Sciatic nerve (tissue), 2 donors: ENCODE results near the gene TMEM26. TPM values are rescaled to one million over a fixed set of nuclear protein-coding genes. Genes with fewer than 3 reads are reported as not detected.
"Not testable (repeated sequence)": the region's sequence is repeated elsewhere in the genome, so short reads cannot be mapped to it uniquely, and the experiment has no call there.

Source experiments
- ATAC-seq: fragments of 200-7000 bp; cut with Tn5 transposase; one replicate; pipeline ENCODE4 v1.9.1; 2020; ENCODE audit warnings: mild to moderate bottlenecking, moderate library complexity
- DNase-seq: peaks from one replicate; pipeline ENCODE4 v3.0.0-alpha.2; 2020; ENCODE audit warnings: low spot score
- intact Hi-C: fragments of 100-400 bp; cut with DNase I; formaldehyde crosslinking; loops from one replicate; pipeline ENCODE4 v1.14.2; 2022
- total RNA-seq: library from RNA; stranded (reverse); fragmentation: NEBNext Ultra II Directional; extraction: Animal tissue kit (Norgen Biotek cat#: 25700); gene quantifications from one replicate; pipeline ENCODE4 v1.2.1, GENCODE V29; 2021
- donor health status: DM: no; HTN: no; CAD: no.
- donor health status: DM: no; HTN: no; CAD: no.

The TMEM26 gene
- total RNA-seq, 1 donor from 2014 or later, result 0.53 TPM

DNA sequence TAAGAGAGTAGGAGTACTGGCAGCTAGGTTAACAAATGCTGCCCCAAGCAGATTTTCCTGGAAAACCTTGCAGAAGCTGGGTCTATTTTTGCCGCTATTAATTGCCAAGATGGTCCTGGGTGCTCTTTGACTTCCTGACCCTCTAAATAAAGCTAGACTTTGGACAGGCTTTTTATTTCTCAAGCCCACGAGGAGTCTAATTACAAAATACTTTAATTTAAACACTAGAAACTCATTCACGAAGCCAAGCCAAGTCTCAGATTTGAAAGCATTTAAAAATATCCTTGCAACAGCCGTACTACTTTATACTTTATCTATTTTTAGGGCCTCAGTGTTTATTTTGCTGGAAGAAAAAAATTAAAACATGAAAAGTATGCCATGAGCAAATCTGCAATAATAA lies 45.1 kb downstream of the TMEM26 start:
- ATAC-seq (no peak), DNase-seq (no peak)
- intact Hi-C loops, result no loop called here

DNA sequence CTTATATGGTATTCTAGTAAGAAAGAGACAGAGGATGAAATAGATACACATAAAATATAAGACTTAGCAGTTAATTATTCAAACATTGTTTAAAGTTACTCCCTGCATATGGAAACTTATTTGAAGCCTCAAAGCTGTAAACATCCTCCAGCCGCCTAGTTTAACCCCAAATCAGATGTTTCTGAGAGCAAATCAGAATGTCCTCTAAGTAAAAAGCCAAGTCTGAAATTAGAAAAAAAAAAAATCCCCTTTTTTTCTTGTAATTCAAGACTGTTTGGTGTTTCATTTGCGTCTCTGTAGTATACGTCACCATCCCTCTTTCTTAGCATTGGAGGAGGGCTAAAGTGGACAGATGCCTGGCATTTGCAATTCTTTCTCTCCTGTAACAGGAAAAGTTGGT lies 46.4 kb downstream of the TMEM26 start:
- ATAC-seq, result no peak
- intact Hi-C loops, result no loop called here
- DNase-seq, result no peak

DNA sequence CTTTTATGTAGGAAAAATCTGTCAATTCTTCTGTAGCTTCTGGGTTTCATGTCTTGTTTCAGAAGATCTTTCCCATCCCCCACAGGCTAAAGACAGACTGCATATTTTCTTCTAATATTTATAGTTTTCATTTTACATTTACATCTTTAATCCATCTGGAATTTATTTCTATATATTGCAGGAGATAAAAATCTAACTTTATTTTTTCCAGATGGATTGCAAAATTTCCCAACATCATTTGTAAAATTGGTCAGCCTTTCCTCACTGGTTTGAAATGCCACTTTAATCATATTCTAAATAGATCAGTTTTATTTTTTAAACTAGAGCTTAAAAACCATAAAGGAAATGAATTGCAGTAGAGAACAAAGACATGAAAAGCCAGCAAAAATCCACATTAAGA lies 46.9 kb downstream of the TMEM26 start:
- no peak for DNase-seq
- no peak for ATAC-seq
- intact Hi-C loops, result no loop called here

DNA sequence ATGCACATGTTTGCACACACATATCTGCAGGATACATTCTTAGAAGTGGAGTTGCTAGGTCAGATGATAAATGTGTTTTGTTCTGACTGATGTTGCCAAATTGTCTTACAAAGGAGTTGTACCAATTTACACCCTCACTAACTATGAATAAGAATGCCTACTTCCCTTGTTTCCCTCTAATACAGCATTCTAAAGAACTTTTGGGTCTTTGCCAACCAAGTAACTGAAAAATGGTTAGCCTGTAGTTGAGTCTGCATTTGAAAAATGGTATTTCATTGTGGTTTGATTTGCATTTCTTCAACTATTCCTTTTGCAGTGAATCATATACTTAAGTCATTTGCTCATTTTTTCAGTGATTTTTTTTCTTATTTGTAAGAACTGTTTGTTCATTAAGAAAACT lies 48.4 kb downstream of the TMEM26 start:
- DNase-seq, result no peak
- intact Hi-C loops, result no loop called here
- no peak for ATAC-seq

DNA sequence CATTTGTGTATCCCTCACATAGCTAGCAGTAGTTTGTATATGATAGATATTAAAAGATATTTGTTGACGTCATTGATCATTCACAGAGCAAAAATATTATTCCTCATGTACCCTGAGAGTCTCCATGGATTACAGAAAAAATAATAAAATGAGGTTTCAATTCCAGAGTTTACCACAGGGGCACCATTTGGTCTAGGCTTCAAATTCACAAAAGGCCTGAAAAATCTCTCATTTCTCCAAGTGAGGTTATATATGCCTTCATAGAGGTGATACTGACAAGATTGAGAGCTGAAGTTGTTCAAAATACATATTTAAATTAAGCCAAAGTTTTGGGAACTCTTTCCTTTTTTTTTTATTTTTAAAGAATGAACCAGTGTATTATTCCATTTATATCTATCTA lies 52.7 kb downstream of the TMEM26 start:
- intact Hi-C loops, result no loop called here
- DNase-seq (no peak), ATAC-seq (no peak)

DNA sequence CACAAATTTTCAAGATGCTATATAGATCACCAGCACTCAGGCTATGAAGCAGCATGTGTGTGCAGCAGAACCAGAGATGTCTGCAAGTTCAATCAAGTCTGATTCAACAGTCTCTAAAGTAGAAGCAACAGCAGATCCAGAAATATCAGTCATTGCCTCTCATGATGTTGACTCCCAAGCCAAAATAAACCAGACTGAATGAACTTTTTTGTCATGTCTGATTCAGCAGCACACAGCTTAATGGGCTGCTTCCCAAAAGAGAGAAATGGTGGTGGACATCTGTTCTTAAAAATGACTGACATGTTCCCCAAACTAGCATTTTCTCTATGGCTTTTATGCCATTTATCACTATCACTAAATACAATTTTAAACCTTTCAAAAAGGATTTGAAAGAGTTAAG lies 53.8 kb downstream of the TMEM26 start:
- no peak for ATAC-seq
- intact Hi-C loops, result no loop called here
- DNase-seq, result no peak

DNA sequence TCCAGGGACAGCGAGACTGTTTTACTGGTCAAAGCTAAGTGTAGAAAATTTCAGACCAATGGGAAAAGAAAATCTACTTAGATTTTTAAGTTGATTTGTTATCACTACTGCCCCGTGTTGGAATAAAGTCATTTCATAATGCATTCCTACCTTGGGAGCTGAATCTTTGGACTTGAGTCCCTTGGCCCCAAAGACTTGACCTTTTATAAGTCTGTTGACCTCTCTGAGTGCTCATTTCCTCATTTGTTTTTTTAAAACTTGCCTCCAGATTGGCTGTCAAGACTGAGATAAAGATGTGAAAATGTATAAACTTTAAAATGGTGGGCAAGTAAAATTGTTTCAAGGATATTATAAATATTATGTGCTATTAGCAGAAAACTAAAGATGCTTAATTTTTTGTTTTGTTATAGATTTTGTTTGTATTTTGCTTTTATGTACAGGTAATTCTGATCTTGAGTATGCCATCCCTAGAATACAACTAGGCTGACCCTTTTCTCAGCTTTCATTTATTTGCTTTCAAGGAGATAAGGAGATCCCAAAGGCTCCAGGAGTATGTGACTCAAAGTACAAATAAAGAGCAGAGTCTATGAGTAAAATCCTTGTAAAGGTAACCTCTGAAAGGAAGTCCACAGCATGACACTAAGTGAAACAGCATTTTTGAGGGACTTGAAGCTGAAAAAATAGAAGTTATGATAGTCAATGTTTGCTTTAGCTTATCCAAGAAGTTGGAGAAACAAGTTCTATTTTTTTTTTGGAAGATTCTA lies 54.6 kb downstream of the TMEM26 start:
- DNase-seq, result no peak
- intact Hi-C loops, result no loop called here

DNA sequence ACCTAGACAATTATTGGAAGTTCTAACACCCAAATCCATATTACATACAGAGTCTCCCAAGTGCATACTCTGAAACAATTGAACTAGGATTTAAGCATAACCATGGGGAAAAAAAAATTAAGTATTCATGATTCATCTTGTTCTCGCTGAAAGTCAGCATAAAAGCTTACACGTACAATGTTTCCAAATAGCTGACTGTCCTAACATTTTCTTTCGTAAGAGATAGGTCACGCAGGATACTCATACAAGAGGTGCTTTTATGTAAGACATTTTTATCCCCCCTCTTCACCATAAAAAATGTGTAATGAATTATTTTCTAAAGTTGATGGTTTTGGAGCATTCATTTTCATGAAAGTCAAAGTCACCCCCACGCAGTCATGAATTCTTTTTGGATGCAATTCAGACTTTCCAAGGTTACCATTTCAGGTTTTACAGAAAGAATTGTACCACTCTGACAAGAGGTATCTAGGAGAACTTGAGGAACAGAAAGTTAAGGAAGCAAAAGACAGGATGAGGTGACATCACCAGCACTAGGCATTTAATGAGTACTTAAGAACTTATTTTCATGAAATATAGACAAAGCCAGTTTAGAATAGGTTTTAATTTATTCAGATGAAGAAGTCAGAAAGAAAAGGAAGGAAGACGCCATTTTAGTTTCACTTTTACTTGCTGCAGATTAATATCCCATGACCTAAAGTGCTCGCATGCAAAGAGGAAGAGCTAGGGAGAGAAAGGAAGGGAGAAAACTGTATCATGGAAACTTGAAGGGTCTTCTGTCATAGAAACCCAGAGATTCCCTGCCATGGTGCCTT lies 55.8 kb downstream of the TMEM26 start:
- DNase-seq (no peak), ATAC-seq (peak; percentile 73)
- intact Hi-C loops, result no loop called here

More for the DNA sequence above, 54.6 kb downstream of the TMEM26 start:
- ATAC-seq, result no peak

DNA sequence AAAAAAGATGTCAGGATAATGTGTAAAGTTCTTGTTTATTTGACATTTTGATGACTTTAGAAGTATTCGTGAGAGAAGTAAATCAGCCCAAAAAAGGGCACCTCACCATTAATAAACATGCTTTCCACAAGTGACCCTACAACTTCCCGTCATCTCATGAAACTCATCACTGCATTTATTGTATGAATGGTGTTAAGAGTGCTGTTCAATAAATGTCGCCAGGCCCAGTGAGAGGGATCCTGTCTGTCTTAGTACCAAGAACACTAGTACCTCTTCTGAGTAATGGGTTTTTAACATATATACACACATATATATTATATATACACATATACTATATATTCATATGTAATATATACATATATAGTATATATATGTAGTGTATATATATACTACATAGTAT lies 61.9 kb downstream of the TMEM26 start:
- ATAC-seq (no peak), DNase-seq (no peak)
- intact Hi-C loops, result no loop called here

DNA sequence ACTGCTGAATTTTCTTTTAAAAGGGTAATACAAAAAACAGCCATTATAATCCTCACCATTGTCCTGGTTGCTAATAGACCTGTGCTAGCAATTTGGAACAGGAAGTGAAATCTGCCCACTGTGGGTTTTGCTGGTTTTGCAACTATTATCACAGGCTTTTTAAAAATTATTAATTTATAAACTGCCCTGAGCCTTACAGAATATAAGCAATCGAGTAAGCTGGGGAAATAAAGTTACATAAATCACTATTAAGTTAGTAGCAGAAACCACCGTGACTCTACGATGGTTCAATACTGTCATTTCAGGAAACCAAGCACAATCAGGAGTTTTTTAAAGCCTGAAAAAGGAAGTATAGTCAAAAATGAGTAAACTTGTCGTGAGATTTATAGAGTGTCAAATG lies 62.3 kb downstream of the TMEM26 start:
- no peak for ATAC-seq
- no peak for DNase-seq

DNA sequence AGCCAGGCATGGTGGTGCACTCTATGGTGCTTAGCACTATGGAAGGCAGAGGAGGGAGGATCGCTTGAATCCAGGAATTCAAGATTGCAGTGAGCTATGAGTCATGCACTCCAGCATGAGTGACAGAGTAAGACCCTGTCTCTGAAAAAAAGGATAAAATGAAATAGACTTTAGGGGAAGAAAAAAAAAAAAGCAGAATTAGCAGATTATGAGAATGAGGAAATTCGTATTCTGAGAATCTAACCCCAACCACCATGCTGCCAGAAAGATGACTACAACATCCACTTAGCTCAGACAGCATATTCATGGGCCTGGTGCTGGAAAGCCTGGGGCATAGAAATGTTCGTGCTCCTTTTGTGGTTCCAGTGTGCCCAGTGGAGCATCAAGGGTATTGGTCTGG lies 63.3 kb downstream of the TMEM26 start:
- peak; percentile 26 for ATAC-seq
- DNase-seq, result no peak
- intact Hi-C loops, result no loop called here

More for the DNA sequence above, 62.3 kb downstream of the TMEM26 start:
- intact Hi-C loops, result no loop called here

DNA sequence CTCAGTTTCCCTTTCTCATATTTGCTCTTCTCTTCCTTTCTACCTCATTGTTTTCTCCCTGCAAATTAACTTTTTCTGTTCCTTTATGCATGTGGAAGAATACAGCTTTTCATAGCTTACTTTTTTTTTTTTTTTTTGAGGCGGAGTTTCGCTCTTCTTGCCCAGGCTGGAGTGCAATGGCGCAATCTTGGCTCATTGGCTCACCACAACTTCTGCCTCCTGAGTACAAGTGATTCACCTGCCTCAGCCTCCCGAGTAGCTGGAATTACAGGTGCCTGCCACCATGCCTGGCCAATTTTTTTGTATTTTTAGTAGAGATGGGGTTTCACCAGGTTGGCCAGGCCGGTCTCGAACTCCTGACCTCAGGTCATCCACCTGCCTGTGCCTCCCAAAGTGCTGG lies 64.2 kb downstream of the TMEM26 start:
- intact Hi-C loops, ATAC-seq, DNase-seq: not testable (repeated sequence)

DNA sequence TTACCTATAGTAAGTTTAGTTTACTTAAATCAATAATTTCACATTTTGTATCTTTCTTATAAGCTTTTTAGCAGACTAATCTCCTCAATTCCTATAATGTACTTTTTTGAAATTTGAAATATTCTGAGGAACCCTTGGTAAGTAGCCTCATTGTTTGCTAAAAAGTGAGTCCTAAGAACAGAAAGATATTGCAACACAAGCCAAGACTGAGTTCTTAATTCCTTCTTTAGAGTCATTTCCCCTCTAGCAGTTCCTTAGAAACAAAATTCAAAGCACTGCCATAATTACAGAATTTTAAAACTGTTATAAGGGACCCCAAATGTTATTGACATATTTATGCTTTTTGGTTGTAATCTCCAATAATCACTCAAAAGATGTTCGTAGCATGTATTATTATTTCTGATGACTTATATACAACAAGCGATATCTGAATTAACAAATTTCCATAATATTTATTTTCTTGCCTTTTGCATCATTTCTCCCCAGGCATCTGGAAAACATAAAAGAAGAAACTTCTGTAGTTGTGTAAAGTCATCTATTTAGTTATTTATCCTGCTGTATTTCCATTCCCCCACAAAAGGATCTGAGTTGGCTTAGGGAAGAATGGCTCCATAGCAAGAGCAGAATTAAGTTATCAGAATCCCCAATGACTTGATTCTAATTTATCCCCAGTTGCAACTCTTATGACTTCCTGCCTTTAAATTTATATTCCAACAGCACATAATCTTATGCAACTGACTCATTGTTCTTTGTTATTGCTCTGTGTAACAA lies 67.8 kb downstream of the TMEM26 start:
- ATAC-seq (no peak), DNase-seq (no peak)
- intact Hi-C loops, result no loop called here

DNA sequence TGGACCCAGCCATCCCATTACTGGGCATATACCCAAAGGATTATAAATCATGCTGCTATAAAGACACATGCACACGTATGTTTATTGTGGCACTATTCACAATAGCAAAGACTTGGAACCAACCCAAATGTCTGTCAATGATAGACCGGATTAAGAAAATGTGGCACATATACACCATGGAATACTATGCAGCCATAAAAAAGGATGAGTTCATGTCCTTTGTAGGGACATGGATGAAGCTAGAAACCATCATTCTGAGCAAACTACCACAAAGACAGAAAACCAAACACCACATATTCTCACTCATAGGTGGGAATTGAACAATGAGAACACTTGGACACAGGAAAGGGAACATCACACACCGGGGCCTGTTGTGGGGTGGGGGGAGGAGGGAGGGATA lies 72.0 kb downstream of the TMEM26 start:
- ATAC-seq, intact Hi-C loops, DNase-seq: not testable (repeated sequence)

DNA sequence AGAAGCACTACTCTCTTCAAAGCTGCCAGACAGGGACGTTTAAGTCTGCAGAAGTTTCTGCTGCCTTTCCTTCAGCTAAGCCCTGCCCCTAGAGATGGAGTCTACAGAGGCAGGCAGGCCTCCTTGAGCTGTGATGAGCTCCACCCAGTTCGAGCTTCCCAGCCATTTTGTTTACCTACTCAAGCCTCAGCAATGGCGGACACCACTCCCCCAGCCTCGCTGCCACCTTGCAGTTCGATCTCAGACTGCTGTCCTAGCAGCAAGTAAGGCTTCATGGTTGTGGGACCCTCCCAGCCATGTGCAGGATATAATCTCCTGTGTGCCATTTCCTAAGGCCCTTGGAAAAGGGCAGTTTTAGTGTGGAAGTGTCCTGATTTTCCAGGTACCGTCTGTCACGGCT lies 74.3 kb downstream of the TMEM26 start:
- no peak for DNase-seq
- intact Hi-C loops, result no loop called here
- no peak for ATAC-seq

DNA sequence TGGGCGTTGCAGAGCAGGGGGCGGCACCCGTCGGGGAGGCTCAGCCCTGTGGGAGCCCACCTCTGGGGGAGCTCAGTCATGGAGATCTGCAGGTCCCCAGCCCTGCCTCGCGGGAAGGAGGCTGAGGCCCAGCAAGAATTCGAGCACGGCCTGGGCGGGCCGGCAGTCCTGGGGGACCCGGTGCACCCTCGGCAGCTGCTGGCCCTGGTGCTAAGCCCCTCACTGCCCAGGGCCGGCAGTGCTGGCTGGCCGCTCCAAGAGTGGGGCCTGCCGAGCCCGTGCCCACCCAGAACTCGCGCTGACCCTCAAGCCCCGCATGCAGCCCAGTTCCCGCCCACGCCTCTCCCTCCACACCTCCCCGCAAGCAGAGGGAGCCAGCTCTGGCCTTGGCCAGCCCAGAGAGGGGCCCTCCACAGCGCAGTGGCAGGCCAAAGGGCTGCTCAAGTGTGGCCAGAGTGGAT lies 76.2 kb downstream of the TMEM26 start:
- intact Hi-C loops, result no loop called here

DNA sequence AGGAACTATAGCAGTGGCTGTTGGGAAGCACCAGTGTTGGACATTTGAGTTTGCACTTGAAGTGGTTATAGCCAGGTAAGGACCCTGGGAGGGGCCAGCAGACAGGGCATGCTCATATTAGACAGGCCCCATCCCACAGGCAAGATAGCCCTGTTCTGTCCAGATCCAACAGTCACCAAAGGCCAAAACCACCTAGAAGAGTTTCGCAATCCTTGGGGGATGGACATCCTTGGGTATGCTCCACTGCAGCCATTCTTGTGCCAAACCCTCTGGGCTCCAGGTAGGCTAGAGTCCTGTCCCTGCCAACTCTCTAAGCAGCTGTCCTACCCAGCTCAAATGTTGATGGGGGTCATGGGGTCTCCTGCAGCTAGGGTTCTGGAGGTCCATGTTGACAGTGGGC lies 76.8 kb downstream of the TMEM26 start:
- intact Hi-C loops, result no loop called here
- ATAC-seq, result no peak
- DNase-seq, result no peak

More for the DNA sequence above, 76.2 kb downstream of the TMEM26 start:
- no peak for ATAC-seq
- DNase-seq, result no peak

DNA sequence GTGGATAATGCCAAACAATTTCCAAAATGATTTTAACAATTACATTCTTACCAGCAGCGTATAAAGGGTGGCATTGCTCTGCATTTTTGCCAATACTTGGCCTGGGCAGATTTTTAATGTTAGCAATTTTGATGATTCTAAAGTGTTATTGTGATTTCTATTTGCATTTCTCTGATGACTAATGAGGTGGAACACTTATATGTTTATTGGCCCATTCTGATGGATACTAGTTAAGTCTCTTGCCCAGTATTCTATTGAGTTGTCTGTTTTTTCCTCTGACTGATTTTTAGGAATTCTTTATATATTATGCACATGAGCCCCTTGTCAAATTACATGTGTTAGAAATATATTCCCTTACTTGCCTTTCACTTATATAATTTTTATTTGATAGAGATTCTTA lies 86.8 kb downstream of the TMEM26 start:
- no peak for DNase-seq
- intact Hi-C loops, result no loop called here
- ATAC-seq, result no peak

DNA sequence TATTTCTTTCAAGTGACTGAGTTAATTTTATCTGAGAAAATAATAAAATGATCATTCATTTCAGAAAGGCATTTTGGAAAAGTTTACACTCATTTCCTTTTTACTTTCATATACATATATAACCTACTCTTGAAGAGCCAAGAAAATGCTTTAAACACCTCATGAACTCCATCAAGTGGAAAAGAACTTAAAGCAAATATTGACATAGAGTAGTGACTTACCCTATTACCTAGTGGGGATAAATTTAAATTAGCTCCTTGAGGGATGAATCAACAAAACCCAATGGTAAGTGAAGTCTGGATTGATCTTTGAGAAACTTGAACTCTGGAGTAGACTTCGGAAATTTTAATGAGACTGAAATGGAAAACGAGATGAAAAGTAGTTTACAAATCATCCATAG lies 88.6 kb downstream of the TMEM26 start:
- intact Hi-C loops, result no loop called here
- ATAC-seq (no peak), DNase-seq (no peak)

DNA sequence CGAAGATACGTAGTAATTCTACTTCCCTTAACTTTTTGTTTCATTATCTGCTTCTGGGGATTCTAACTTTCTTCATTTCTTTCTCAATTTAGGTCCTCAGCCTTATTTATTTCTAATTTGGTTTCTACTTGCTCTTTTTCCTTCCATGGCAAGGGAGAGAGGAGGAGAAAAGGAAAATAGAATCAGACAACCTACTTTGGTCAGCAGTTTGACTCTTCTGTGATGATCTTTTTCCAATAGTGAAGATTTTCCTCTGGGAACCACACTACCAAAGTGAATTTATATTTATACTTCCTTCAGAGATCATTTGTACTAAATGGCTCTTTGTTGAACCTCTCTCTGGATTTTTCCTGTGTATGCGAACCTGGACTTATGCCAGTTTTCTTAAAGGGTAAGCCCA lies 90.2 kb downstream of the TMEM26 start:
- intact Hi-C loops, result no loop called here

More for the DNA sequence above, 90.2 kb downstream of the TMEM26 start:
- ATAC-seq, result no peak
- DNase-seq, result no peak
